ENCODE data around the gene HDHD5. TPM values are rescaled to one million over a fixed set of nuclear protein-coding genes. Genes with fewer than 3 reads are reported as not detected.
A peak's percentile ranks its signal among the peaks of the same experiment; 100 is the strongest.

Gene HDHD5
- total and polyA plus RNA-seq, 4 donors, result 16.7 to 49.2 (median 27.8) TPM

- Histone ChIP-seq H3K9me3 (ENCODE audit: control insufficient read depth in 4 of 4, insufficient read depth in 3 of 4, low read length in 3 of 4) (no peaks in the 10 kb centered on the region), H3K27ac (ENCODE audit: low read depth in 1 of 2, low read length in 1 of 2) (peak overlapping the region; percentile 70 to 86), H3K9ac (ENCODE audit: insufficient read depth in 1 of 2, low read length in 2 of 2) (peak overlapping the region; percentile 47 to 77), H3K36me3 (ENCODE audit: control insufficient read depth in 4 of 4, insufficient read depth in 4 of 4, low read length in 4 of 4) (no peaks in the 10 kb centered on the region), H3K4me3 (peak overlapping the region; percentile 6), H3K27me3 (ENCODE audit: control insufficient read depth in 3 of 3, insufficient read depth in 3 of 3, low read length in 2 of 3) (no peaks in the 10 kb centered on the region), H3K4me1 (ENCODE audit: control insufficient read depth in 5 of 5, insufficient read depth in 5 of 5, low read length in 5 of 5) (peaks cover 0 to 14% (median 0%) of the 10 kb centered on the region in 5 donors)
- DNase-seq, result peak; percentile 81 to 91 (median 83)
- no peak for TF ChIP-seq CTCF (IDR thresholded peaks at IDR 0.05; ENCODE audit: control extremely low read depth, extremely low read depth)
- 28 to 50% methylated on average over 20 of the region's 20 CpGs for WGBS, 2 donors
- no peak for ATAC-seq (ENCODE audit: insufficient read depth, low FRiP score)
Measured at GRCh38 chr22:17199003-17199731, 40.1 kb upstream of the HDHD5 start.

- no peaks in the 10 kb centered on the region for H3K36me3 ChIP-seq (ENCODE audit: control insufficient read depth in 4 of 4, insufficient read depth in 4 of 4, low read length in 4 of 4)
- no peak for TF ChIP-seq CTCF (IDR thresholded peaks at IDR 0.05; ENCODE audit: control extremely low read depth, extremely low read depth)
- H3K4me3 ChIP-seq, result no peak overlapping the region
- no peaks in the 10 kb centered on the region for H3K27me3 ChIP-seq (ENCODE audit: control insufficient read depth in 3 of 3, insufficient read depth in 3 of 3, low read length in 2 of 3)
- H3K4me1 ChIP-seq (ENCODE audit: control insufficient read depth in 5 of 5, insufficient read depth in 5 of 5, low read length in 5 of 5), result peaks cover 0 to 14% (median 0%) of the 10 kb centered on the region in 5 donors
- H3K27ac ChIP-seq (ENCODE audit: low read depth in 1 of 2, low read length in 1 of 2), result peak overlapping the region; percentile 70 to 86
- H3K9me3 ChIP-seq (ENCODE audit: control insufficient read depth in 4 of 4, insufficient read depth in 3 of 4, low read length in 3 of 4), result no peaks in the 10 kb centered on the region
- WGBS, 2 donors, result 48 to 75% methylated on average over 29 of the region's 29 CpGs
- ATAC-seq (ENCODE audit: insufficient read depth, low FRiP score) (no peak), DNase-seq (peak; percentile 74 to 84 (median 79))
- H3K9ac ChIP-seq (ENCODE audit: insufficient read depth in 1 of 2, low read length in 2 of 2), result peak overlapping the region; percentile 47 to 77
Measured at GRCh38 chr22:17198170-17199002, 39.3 kb upstream of the HDHD5 start.

- 66 to 83% methylated on average over 7 of the region's 7 CpGs for WGBS, 2 donors
- Histone ChIP-seq H3K27ac (ENCODE audit: low read depth in 1 of 2, low read length in 1 of 2) (no peak overlapping the region), H3K36me3 (ENCODE audit: control insufficient read depth in 4 of 4, insufficient read depth in 4 of 4, low read length in 4 of 4) (peaks cover 0 to 4% (median 0%) of the 10 kb centered on the region in 4 donors), H3K9me3 (ENCODE audit: control insufficient read depth in 4 of 4, insufficient read depth in 3 of 4, low read length in 3 of 4) (no peaks in the 10 kb centered on the region), H3K27me3 (ENCODE audit: control insufficient read depth in 3 of 3, insufficient read depth in 3 of 3, low read length in 2 of 3) (no peaks in the 10 kb centered on the region), H3K9ac (ENCODE audit: insufficient read depth in 1 of 2, low read length in 2 of 2) (no peak overlapping the region), H3K4me3 (no peak overlapping the region), H3K4me1 (ENCODE audit: control insufficient read depth in 5 of 5, insufficient read depth in 5 of 5, low read length in 5 of 5) (peaks cover 0 to 11% (median 0%) of the 10 kb centered on the region in 5 donors)
- TF ChIP-seq CTCF (IDR thresholded peaks at IDR 0.05; ENCODE audit: control extremely low read depth, extremely low read depth), result no peak
- DNase-seq (no peak), ATAC-seq (ENCODE audit: insufficient read depth, low FRiP score) (no peak)
Measured at GRCh38 chr22:17194213-17194612, 35.1 kb upstream of the HDHD5 start.
